Fibroblast of villous mesenchyme (primary cell): ENCODE data around the gene PAAF1. TPM values are rescaled to one million over a fixed set of nuclear protein-coding genes. Genes with fewer than 3 reads are reported as not detected.

ENCODE experiments used
- DNase-seq: peaks from one replicate; pipeline ENCODE4 v3.0.0-alpha.2; 2010; ENCODE audit warnings: low read depth
- H3K4me3 ChIP-seq: 2 replicates; pipeline ENCODE4 v1.5.1; 2011; ENCODE audit warnings: low read depth, mild to moderate bottlenecking, low read length
- total RNA-seq: library from RNA; depleted of rRNA; stranded (reverse); fragments of >200 nt; gene quantifications from 2 replicates; pipeline ENCODE4 v1.2.3, GENCODE V29; 2012
- TF ChIP-seq, protein P1 (sequence below): IDR thresholded peaks from 2 replicates; pipeline ENCODE4 v1.5.1; 2012; ENCODE audit warnings: low read depth, mild to moderate bottlenecking, low read length; ENCODE audit not compliant: insufficient read depth

The PAAF1 gene
- total RNA-seq, 1 donor, result 6.9 TPM

DNA sequence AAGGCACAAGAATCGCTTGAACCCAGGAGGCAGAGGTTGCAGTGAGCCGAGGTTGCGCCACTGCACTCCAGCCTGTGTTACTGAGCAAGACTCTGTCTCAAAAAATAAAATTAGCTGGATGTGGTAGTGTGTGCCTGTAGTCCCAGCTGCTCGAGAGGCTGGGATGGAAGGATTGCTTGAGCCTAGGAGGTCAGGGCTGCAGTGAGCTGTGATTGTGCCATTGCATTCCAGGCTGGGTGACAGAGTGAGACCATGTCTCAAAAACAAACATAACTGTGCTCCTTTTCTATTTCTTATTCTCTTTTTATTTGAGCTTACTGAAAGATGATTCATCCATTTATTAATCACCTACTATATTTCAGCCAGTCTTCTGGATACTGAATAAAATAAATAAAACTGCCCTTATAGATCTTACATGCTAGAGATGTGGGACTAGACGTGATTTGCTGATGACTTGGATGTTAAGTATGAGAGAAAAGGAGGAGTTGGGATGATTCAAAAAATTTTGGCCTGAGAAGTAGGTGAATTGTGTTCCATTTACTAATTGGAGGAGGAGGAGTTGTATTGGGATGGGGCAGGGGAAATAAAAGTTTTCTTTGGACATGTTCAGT, 18.0 kb downstream of the PAAF1 start:
- H3K4me3 ChIP-seq, result no peak overlapping the region
- TF ChIP-seq, protein P1, sequence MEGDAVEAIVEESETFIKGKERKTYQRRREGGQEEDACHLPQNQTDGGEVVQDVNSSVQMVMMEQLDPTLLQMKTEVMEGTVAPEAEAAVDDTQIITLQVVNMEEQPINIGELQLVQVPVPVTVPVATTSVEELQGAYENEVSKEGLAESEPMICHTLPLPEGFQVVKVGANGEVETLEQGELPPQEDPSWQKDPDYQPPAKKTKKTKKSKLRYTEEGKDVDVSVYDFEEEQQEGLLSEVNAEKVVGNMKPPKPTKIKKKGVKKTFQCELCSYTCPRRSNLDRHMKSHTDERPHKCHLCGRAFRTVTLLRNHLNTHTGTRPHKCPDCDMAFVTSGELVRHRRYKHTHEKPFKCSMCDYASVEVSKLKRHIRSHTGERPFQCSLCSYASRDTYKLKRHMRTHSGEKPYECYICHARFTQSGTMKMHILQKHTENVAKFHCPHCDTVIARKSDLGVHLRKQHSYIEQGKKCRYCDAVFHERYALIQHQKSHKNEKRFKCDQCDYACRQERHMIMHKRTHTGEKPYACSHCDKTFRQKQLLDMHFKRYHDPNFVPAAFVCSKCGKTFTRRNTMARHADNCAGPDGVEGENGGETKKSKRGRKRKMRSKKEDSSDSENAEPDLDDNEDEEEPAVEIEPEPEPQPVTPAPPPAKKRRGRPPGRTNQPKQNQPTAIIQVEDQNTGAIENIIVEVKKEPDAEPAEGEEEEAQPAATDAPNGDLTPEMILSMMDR, result no peak
- no peak for DNase-seq

GRCh38 chr11:73902303-73902702, 25.5 kb downstream of the PAAF1 start:
- no peak overlapping the region for H3K4me3 ChIP-seq
- TF ChIP-seq, protein P1, result no peak
- DNase-seq, result no peak

DNA sequence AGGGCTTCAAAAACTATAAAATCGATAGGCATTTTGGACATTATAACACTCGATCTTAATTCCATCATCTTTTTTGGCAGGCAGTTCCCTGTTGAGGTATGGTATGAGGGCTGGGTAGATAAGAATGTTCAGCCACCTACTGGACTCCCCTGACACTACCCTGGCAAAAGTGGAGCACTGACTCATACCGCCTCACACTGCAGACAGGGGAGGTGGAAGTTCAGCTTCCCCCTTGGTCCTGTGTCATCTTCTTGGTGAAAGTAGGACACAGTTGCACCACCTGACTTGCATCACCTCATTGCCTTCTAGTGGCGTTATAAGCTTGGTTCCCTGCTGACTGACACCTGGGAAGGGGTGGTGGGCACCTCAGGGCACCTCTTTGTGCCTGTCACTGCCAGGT, 30.4 kb downstream of the PAAF1 start:
- TF ChIP-seq, protein P1, result peak; percentile 11
- DNase-seq, result peak; percentile 6
- no peak overlapping the region for H3K4me3 ChIP-seq

GRCh38 chr11:73912026-73912425, 35.2 kb downstream of the PAAF1 start:
- no peak overlapping the region for H3K4me3 ChIP-seq
- DNase-seq, result no peak
- TF ChIP-seq, protein P1, result no peak

GRCh38 chr11:73913472-73913871, 36.7 kb downstream of the PAAF1 start:
- no peak overlapping the region for H3K4me3 ChIP-seq
- TF ChIP-seq, protein P1, result no peak
- no peak for DNase-seq

- no peak for DNase-seq
- H3K4me3 ChIP-seq, result no peak overlapping the region
- TF ChIP-seq, protein P1, result no peak
Observed at GRCh38 chr11:73914284-73914683, 37.5 kb downstream of the PAAF1 start.

- TF ChIP-seq, protein P1, result no peak
- H3K4me3 ChIP-seq, result no peak overlapping the region
- no peak for DNase-seq
Observed at GRCh38 chr11:73916435-73916834, 39.6 kb downstream of the PAAF1 start.
